Renal cortex interstitium (tissue), 11 donors: ENCODE results near the gene TESK1. TPM values are rescaled to one million over a fixed set of nuclear protein-coding genes. Genes with fewer than 3 reads are reported as not detected.
"Not testable (repeated sequence)": the region's sequence is repeated elsewhere in the genome, so short reads cannot be mapped to it uniquely, and the experiment has no call there.

ENCODE experiments used
- DNase-seq, 11 donors: peaks; one replicate each; pipeline ENCODE4 v3.0.0-alpha.2; 2013; ENCODE audit warnings: low read depth in 9 of 11, low spot score in 4 of 11; ENCODE audit errors: extremely low read depth in 1 of 11
- polyA plus RNA-seq, 3 donors: library from polyadenylated mRNA; unstranded; fragments of 120-200 nt; gene quantifications; one replicate each; pipeline ENCODE4 v1.2.1, GENCODE V29; 2013; ENCODE audit not compliant: insufficient read length in 3 of 3

Gene TESK1
- polyA plus RNA-seq, 3 donors, result 36.0 to 42.5 (median 38.5) TPM

- DNase-seq, result no peak
Observed at GRCh38 chr9:35636135-35636876, 31.2 kb downstream of the TESK1 start.

- not testable (repeated sequence) for DNase-seq
Observed at GRCh38 chr9:35636877-35637246, 31.8 kb downstream of the TESK1 start.

- not testable (repeated sequence) for DNase-seq
Observed at GRCh38 chr9:35637427-35637955, 32.4 kb downstream of the TESK1 start.

DNA sequence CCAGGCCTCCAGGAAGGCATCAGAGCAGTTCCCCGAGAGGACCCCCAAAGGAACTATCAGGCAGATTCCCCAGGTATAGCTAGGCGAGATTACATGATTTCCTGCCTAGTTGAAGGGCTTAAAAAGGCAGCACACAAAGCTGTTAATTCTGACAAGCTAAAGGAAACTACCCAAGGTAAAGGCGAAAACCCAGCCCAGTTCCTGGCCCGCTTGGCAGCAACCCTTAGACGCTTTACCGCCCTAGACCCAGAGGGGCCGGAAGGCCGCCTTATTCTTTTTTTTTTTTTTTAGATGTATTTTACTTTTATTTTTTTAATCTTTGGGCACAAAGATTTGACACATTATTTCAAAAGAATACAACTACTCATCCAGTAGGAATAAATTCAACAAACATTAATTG, 33.7 kb downstream of the TESK1 start:
- DNase-seq, result not testable (repeated sequence)

DNA sequence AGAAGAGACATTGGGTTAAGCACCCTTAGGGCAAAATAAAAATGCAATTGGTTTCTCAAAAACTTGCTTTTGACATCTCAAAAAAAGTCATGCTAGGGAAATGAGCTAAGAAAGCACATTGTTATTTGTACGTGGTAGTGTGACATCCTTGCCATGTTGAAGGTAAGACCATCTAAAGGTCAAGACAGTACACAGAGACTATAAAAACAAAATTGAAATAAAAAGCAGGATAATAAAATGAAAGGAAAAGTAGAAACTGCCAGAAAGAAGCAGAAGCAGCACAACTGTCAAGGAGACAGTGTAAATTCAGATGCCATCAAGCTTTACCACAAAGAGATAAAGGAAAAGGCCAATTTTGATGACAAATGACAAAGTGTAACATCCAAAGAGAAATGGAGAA, 34.2 kb downstream of the TESK1 start:
- DNase-seq, result not testable (repeated sequence)

DNA sequence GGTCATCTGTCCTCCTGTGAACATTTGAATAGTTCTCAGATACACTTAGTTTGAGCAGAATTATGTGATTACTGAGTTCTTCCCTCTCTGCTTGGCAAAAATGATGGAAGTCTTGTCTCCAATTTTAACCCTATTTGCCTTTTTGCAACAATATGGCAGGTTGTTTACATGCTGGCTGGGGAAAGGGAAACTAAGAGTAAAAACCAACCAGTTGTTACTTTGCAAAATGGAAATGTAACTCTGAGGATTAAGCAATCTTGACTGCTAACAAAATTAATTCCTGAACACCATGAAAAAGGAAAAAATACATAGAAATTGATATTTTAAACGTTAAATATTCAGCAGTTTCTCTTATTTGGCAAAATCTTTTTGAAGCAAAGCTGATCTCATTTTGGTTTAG, 34.6 kb downstream of the TESK1 start:
- no peak for DNase-seq

DNA sequence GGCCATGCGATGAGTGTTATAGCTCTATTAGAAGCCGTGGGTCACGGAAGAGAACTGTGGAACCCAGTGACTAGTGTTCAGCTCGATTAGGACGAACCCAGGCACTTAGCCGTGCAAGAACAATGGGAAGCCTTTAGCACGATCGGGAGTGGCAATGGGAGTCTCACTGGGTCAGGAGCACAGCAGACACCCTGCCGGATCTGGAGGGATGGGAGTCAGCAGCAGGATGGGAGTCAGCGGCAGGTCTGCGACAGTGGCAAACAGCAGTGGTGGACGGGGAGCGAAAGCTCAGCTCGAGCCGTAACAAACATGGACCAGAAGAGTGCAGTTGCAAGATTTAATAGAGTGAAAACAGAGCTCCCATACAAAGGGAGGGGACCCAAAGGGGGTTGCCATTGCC, 35.4 kb downstream of the TESK1 start:
- DNase-seq, result not testable (repeated sequence)

DNA sequence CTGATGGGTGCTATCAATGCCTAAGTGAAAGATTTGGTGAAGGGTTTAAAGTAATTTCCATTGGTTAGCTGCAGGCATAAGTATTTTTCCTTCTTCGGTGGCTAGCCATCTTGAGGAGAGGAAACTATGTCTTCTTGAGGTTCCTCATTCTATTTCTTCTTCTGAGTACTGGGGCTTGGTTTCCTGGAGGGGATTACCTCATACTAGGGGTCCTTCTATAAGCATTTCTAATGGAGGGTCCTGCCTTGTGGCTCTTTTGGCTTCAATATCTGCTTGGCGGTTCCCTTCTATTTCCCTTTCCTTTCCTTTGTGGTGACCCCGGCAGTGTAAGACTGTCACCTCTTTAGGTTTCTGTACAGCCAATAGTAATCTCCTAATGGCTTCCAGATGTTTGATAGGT, 36.4 kb downstream of the TESK1 start:
- DNase-seq, result not testable (repeated sequence)

- DNase-seq, result no peak
Observed at GRCh38 chr9:35643046-35643445, 38.0 kb downstream of the TESK1 start.

GRCh38 chr9:35645736-35646135, 40.7 kb downstream of the TESK1 start:
- not testable (repeated sequence) for DNase-seq

DNA sequence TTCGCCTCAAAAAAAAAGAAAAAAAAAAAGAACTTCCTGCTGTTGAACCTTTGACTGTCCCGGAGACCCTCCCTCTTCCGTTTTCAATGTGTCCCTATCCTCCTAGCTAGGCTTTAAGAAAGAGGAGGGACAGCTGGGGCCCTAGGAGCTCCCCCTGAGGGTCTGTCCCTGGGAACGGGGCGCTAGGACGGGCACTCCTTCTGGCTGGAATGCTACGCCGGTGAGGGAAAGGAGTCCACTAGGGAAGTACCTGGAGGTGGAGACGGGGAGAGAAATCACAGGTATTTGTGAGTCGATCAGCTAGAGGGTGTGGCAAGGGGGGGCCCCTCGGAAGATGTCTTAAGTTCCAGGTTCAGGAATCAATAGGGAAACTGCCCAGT, 41.1 kb downstream of the TESK1 start:
- peak in 7 of 11 donors; percentile 50 to 71 (median 57) for DNase-seq

- peak; percentile 84 to 93 (median 90) for DNase-seq
Observed at GRCh38 chr9:35646533-35647265, 41.6 kb downstream of the TESK1 start.

- DNase-seq, result no peak
Observed at GRCh38 chr9:35649431-35650340, 44.6 kb downstream of the TESK1 start.

GRCh38 chr9:35650341-35651158, 45.5 kb downstream of the TESK1 start, which contains the start of gene SIT1:
SIT1 (minus strand) TSS chr9:35650931; CDS start chr9:35650853, 78 bp downstream.
- no peak for DNase-seq

DNA sequence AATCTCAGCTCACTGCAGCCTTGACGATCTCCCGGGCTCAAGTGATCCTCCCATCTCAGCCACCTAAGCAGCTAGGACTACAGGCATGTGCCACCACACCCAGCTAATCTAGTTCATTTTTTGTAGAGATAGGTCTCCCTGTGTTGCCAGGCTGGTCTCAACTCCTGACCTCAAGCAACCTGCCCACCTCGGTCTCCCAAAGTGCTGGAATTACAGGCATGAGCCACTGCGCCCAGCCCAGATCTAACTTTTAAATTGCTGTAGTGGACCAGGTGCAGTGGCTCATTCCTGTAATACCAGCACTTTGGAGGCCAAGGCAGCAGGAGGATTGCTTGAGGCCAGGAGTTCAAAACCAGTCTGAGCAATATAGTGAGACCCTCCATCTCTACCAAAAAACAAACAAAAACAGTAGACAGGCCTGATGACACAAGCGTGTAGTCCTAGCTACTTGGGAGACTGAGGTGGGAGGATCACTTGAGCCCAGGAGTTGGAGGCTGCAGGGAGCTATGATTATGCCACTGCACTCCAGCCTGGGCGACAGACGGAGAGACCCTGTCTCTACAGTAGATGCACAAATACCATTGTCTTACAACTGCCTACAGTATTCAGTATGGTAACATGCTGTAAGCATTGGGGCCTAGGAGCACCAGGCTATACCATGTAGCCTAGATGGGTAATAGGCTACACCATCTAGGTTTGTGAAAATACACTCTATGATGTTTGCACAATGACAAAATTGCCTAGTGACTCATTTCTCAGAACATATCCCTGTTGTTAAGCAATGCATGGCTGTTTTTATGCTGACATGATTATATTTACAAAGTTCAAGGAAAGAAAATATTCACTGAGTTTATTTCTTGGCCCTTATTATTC, 47.1 kb downstream of the TESK1 start:
- DNase-seq, result no peak

DNA sequence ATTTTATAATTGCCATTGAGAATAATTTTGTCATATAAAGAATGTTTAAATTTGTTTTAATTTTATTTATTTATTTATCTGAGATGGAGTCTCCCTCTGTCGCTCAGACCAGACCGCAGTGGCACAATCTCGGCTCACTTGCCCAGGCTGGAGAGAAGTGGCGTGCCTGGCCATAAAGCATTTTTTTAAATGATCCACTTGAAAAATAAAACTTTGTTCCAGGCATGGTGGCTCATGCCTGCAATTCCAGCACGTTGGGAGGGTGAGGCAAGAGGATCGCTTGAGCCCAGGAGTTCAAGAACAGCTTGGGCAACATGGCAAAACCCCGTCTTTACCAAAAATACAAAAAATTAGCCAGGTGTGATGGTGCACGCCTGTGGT, 47.8 kb downstream of the TESK1 start:
- DNase-seq, result no peak

DNA sequence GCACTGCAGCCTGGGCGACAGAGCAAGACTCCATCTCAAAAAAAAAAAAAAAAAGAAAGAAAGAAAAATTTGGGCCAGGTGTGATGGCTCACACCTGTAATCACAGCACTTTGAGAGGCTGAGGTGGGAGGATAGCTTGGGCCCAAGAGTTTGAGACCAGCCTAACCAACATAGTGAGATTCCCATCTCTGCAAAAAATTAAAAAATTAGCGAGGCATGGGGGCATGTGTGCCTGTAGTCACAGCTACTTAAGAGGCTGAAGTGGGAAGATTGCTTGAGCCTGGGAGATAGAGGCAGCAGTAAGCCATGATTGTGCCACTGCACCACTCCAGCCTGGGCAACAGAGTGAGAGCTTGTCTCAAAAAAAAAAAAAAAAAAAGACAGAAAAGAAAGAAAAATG, 48.5 kb downstream of the TESK1 start:
- no peak for DNase-seq

- no peak for DNase-seq
Observed at GRCh38 chr9:35656348-35656747, 51.3 kb downstream of the TESK1 start.
